HuH-7 (cell line): Measurements from ENCODE around the gene BHMT2.

Source experiments
- DNase-seq: peaks from one replicate; pipeline ENCODE4 v3.0.0; 2011; ENCODE audit warnings: low spot score

BHMT2 gene, protein sequence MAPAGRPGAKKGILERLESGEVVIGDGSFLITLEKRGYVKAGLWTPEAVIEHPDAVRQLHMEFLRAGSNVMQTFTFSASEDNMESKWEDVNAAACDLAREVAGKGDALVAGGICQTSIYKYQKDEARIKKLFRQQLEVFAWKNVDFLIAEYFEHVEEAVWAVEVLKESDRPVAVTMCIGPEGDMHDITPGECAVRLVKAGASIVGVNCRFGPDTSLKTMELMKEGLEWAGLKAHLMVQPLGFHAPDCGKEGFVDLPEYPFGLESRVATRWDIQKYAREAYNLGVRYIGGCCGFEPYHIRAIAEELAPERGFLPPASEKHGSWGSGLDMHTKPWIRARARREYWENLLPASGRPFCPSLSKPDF

GRCh38 chr5:79069488-79070349 is at the start of gene BHMT2, which contains the start of gene DMGDH:
Gene BHMT2 (plus strand): TSS chr5:79069767. CDS start chr5:79069783, 16 bp downstream.
Gene DMGDH (minus strand): TSS chr5:79069674. CDS start chr5:79069620, 54 bp downstream.
- peak; percentile 61 for DNase-seq

GRCh38 chr5:79020861-79021561 is 48.6 kb upstream of the BHMT2 start:
- peak; percentile 28 for DNase-seq

- DNase-seq = no peak
Observed at GRCh38 chr5:79021753-79022152, 47.8 kb upstream of the BHMT2 start.

GRCh38 chr5:79022771-79023170 is 46.8 kb upstream of the BHMT2 start:
- no peak for DNase-seq

DNA sequence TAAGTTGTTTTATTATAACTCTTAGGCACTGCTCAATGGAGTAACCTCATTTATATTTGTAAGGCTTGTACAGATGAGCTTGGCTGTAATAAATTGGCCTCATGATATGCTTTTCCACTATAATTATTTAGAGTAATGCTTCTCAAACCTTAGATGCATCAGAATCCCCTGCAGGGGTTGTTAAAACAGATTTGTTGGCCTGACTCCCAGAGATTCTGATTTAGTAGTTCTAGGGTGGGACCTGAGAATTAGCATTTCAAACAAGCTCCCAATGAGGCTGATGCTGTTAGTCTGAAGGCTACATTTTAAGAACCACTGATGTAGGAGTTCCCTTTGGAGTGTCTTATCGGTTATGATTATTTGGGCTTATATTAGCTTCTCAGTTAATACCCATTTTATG is 46.2 kb upstream of the BHMT2 start:
- no peak for DNase-seq

GRCh38 chr5:79023947-79024346 is 45.6 kb upstream of the BHMT2 start:
- no peak for DNase-seq

DNA sequence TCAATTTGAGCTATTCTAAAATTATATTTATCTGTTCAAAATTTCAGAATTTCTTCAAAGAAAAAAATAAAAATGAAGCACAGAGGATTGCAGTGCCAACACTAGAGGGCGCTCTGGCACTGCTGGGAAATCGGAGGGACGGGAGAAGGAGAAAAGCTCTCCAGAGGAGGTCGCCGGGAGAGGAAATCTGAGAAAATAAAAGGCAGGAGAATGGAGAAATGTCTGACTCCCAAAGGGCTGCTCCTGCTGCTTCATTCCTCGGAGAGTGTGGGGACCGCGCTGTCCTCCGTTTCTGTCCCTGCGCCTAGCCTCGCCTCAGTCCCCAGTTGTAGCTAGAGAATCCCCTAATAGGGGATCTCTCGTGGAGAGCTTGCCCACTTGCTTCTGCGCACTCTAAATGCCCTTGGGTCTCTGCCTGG is 44.5 kb upstream of the BHMT2 start:
- DNase-seq = peak; percentile 36

DNA sequence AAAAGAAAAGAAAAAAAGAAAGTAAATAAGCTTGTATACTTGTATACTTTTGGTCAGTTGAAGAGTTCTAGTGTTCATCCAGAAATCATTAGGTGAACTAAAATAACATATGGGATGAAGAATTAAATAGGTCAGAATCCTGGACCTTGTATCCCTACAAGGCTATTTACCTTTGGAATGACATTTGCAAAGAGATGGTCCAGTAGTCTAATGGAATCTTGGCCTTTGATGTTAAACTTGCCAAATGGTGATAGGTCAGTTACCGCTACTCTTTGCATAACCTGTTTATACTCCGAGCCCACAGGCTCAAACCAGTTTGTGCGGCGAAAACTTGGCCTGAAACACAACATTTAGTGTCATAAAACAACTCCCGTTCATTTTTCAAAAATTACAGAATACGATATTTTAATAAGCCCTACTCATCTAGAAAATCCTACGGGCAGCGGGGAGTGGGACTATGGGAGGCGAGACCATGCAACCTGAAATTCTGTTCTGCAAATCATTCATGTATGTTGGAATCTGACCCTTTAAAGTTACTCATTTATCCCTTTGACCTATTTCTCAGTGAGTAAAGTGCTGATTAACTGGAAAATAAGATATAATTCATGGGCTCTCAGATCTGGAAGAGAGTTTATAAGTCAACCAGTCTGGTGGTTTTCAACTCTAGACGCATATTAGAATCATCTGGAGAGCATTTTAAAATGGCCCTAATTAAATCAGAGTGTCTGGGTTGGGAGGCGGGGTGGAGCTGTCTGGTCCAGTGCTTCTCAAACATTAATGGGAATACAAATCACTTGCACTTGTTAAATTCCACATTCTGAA is 38.7 kb upstream of the BHMT2 start:
- DNase-seq = no peak

DNA sequence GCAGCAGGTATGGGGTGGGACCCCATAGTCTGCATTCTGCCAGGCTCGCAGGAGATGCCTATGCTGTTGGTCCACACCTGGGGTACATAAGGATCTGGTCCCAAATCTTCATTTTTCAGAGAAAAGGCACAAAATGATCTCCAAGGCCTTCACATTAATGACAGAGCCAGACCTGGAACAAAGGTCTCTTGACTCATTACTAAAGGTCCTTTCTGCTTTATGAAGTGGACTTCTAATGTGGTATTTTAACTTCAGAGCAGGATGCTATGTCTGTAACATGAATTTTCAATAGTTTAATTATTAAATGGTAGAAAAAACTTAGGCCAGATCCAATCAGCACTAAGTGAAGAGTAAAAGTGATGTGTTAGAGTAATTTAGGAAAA is 38.1 kb upstream of the BHMT2 start:
- no peak for DNase-seq

DNA sequence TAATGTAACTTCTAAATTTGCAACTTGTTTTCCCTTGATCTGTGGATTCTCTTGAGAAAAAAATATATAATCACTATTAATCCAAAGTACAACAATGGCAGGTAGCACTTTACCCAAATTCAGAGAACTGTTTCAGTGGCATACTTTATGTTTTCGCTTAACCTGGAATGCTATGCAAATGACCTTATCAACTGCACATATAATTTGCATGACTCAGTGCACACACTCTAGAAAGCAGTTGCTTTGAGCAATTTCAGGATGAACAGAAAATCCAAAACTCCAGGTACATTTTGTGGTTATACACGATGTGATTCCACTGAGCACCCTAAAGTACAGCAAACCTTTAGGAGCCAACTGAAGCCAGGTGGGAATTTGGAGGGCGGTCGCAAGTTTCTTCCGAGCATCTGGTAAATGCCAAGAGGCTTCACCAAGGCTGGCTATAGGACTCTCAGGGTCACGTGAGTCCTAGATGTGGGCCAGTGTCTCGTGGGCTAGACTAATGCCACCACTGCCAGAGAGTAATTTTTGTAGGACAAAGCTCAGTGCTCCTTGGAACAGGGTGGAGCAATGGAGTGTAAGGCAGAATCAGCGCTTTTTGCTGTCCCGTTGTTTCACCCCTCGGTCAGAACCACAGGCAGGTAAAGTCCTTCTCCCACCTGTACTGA is 37.4 kb upstream of the BHMT2 start:
- DNase-seq = no peak

DNA sequence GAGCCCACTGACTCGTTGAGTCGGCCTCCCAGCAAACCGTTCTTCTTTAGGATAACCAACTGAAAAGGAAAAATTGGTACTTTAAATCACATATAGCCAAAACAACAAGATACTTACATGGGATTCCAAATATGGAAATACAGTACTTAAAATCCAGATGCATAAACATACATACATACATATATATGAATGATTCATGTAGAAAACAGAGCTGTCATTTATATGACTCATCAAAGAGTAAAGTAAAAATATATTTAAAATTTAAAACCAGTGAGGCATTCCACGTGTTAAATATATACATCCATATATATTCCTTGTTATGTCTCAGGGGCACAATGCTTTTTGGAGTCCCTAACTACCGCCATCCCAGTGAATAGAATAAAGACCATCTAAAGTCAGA is 36.8 kb upstream of the BHMT2 start:
- DNase-seq = no peak

GRCh38 chr5:79035237-79035636 is 34.3 kb upstream of the BHMT2 start:
- no peak for DNase-seq

DNA sequence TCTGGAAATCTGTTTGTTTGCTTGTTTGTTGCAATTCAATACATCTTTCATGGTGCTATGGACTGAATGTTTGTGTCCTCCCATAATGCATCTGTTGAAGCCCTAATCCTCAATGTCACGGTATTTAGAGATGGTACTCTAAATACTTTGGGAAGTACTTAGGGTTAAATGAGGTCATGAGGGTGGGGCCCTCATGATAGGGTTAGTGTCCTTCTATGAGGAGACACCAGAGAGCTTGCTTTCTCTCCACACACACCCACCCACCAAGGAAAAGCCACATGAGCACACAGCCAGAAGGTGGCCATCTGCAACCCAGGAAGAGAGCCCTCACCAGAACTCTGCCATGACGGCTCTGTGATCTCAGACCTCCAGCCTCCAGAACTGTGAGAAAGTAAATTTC is 32.8 kb upstream of the BHMT2 start:
- no peak for DNase-seq

- DNase-seq = no peak
Observed at GRCh38 chr5:79042188-79042587, 27.4 kb upstream of the BHMT2 start.

DNA sequence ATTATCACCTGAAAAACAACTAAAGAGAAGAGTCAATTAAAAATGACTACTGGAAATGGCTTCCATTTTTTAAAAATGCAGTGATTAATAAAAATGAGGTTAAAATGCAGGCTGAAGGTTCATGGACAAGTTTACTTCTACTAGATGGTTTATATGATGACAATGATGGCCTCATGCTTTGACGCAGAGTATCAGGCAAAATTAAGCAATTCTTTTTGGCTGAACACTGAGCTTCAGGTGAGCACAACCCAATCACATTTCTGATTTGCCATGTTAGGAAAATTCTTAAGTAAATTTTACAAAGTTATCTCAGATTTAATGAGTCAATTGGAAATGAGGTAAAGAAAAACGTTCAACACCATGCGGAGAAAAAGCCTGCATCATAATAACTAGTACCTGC is 22.4 kb upstream of the BHMT2 start:
- DNase-seq = no peak

GRCh38 chr5:79048437-79048836 is 21.1 kb upstream of the BHMT2 start:
- DNase-seq = no peak

DNA sequence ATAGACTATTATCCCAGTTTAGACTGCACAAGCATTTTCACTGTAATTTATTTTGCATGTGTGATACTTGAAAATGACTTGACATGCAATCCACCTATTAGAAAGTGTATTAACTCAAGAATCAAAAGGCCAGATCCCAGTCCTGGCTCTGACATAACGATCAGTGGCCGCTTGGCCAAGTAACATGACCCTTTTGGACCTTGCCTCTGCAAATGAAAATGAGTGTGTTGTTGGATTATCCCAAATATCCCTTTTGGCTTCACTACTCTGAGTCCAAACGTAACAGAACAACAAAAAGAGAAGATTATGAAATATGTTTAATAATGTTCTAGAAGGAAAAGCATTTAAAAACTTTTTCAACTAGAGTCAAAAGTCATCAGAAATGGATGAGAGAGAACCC is 19.1 kb upstream of the BHMT2 start:
- no peak for DNase-seq

DNA sequence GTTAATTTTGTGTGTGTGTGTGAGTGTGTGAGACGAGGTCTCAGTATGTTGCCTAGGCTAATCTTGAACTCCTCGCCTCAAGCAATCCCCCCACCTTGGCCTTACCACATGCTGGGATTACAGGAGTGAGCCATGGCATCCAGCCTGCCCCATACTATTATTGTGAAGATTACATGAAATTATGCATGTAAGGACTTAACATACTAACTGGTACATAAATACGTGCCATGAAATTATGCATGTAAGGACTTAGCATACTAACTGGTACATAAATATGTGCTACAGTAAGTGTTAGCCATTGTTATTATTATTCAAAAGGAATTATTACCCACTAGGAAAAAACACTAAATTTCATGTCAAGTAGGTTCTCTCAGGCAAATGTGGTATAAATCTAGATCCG is 16.2 kb upstream of the BHMT2 start:
- DNase-seq = no peak

- no peak for DNase-seq
Observed at GRCh38 chr5:79055017-79055416, 14.6 kb upstream of the BHMT2 start.

GRCh38 chr5:79056847-79057246 is 12.7 kb upstream of the BHMT2 start:
- no peak for DNase-seq

- no peak for DNase-seq
Observed at GRCh38 chr5:79059674-79060073, 9.9 kb upstream of the BHMT2 start.
